HG03097 (cell line): Measurements from ENCODE around the gene ZNF132.
"Not testable (repeated sequence)": the region's sequence is repeated elsewhere in the genome, so short reads cannot be mapped to it uniquely, and the experiment has no call there.

ENCODE experiments used
- ATAC-seq: cut with Tn5 transposase; IDR thresholded peaks from one replicate; pipeline ENCODE4 v1.9.1; 2021; ENCODE audit not compliant: unreplicated experiment, low FRiP score

ZNF132 gene

GRCh38 chr19:58408152-58409009, 31.6 kb downstream of the ZNF132 start, which contains the start of gene ZNF584:
Gene ZNF584, plus strand, starts transcription at chr19:58408649. Its CDS starts 499 bp downstream, at chr19:58409148.
- peak; percentile 87 for ATAC-seq

GRCh38 chr19:58407658-58408151, 32.2 kb downstream of the ZNF132 start:
- ATAC-seq: no peak

DNA sequence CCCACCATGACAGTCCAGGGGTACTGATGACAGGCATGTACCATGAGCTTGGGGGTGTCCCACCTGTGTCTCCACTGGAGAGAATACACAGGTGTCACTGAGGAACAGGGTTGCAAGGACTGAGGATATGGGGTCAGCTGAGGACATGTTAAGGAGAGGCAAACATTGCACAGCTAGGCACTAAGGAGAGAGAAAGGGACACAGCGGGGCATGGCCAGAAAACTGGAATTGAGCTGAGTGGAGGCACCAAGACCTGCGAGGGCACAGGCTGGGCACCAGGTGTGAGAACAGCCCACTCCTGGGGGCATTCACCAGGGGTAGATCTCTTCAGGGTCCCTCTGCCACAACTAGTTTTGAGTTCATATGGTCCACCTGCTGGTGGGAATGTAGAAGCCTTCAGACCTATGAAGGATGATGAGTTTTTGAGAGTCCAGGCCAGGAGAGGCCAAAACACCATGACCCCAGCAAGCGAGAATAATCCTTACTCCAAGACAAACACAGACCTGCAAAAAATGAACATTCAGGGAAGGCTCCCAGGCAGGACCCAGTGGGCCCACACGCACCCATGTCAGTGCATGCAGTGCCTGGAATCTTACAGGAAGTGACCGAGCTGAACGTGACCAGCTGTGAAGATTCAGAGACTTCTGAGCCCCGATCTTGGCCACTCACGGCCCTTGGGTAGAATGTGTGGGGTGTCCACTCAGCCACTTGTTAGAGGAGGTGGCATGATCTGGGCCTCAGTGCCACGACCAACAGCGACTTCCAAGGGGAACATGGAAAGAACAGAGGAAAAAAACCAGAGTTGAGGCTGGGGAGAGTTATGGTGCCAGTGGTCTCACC, 32.9 kb downstream of the ZNF132 start:
- ATAC-seq: no peak

DNA sequence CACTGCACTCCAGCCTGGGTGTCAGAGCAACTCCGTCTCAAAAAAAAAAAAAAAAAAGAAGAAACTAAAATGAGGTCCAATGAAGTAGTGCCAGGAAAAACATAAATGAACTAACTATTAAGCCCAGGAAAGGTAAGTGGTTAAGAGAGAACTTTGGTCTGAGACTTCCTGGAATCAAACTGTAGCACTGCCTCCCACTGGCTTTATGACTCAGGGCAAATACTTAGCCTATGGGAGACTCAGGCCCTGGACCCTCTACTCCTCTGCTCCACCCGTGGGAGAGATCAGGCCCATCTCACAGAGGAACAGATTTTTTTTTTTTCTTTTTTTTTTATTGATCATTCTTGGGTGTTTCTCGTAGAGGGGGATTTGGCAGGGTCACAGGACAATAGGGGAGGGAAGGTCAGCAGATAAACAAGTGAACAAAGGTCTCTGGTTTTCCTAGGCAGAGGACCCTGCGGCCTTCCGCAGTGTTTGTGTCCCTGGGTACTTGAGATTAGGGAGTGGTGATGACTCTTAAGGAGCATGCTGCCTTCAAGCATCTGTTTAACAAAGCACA, 36.0 kb downstream of the ZNF132 start:
- not testable (repeated sequence) for ATAC-seq

GRCh38 chr19:58401840-58402421, 38.0 kb downstream of the ZNF132 start:
- no peak for ATAC-seq

GRCh38 chr19:58400916-58401839, 38.8 kb downstream of the ZNF132 start:
- ATAC-seq: peak; percentile 96

GRCh38 chr19:58400316-58400915, 39.5 kb downstream of the ZNF132 start:
- no peak for ATAC-seq

DNA sequence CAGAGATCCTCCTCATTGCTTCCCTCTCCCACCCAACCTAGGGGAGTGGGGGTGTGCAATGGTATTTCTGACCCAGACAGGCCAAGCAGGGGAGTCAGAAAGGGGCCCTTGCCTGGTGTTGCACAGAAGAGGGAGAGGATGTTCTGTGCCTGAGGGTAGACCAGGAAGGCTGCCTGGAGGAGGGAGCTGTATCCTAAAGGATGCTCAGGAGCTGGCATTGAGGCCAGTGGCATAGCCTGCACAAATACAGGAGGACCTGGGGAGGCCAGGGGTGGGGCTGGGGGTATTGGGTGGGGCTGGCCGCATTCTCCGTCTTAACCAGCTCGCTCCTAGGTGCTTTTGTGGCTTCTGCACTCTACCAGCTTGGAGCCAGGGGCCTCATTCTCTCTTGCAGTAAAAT, 40.0 kb downstream of the ZNF132 start:
- ATAC-seq: no peak

- no peak for ATAC-seq
Measured at GRCh38 chr19:58398545-58398944, 41.4 kb downstream of the ZNF132 start.

DNA sequence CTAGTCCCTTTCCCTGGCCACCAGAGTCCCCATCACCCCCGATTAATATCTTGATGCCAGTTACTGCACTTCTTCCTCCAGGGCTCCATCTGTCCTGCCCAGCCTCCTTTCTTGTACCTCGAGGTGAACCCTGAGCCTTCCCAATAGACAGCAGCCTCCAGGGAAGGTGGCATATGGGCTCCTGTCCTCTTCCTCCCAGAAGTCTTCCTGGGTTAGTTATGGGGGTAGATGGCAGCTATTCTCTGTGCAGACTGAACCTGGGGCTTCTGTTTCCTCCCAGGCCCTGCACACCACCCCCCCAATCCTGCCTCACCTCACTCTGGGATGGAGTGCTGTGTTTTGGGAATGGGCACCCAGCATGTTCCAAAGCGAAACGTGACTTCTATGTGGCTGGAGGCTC, 41.9 kb downstream of the ZNF132 start:
- ATAC-seq: no peak

- ATAC-seq: no peak
Measured at GRCh38 chr19:58397533-58398037, 42.4 kb downstream of the ZNF132 start.

- ATAC-seq: no peak
Measured at GRCh38 chr19:58396691-58397532, 43.0 kb downstream of the ZNF132 start.

GRCh38 chr19:58395979-58396627, 43.9 kb downstream of the ZNF132 start:
- ATAC-seq: no peak

GRCh38 chr19:58395220-58395978, 44.6 kb downstream of the ZNF132 start, which contains the start of gene RNF225:
Gene RNF225, plus strand, starts transcription at chr19:58395656. Its CDS starts 434 bp downstream, at chr19:58396090.
- no peak for ATAC-seq

DNA sequence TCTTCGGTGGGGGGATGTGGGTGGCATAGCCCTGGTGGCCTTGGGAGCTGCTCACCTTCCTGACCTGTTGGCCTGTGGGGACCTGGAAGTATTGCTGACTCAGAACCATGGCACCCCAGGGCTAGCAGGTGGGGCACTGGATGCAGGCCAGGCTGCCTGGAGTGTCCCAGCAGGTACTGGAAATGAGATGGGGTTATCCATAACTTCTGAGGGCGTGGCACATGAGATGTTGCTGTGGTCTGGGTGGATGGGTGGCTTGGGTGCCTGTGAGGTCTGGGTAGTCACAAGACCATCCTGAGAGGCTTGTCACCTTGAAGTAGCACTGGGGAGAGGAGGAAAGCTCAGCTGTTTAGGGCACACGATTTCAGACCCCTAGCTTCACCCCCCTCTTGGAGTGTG, 45.1 kb downstream of the ZNF132 start:
- ATAC-seq: no peak

GRCh38 chr19:58393725-58394033, 46.3 kb downstream of the ZNF132 start:
- ATAC-seq: no peak
